T47D (cell line): ENCODE results near the gene PAWR.
"Not testable (repeated sequence)": the region's sequence is repeated elsewhere in the genome, so short reads cannot be mapped to it uniquely, and the experiment has no call there.

Experiments used
- DNase-seq, 2 experiments: peaks; one replicate each; pipeline versions ENCODE4 v3.0.0 to v3.0.0-alpha.2; 2011 to 2012; ENCODE audit warnings: low read depth in 1 of 2, low spot score in 1 of 2
- JUND ChIP-seq: IDR thresholded peaks from 2 replicates; pipeline ENCODE4 v1.6.1; 2012; ENCODE audit warnings: low read depth
- in situ Hi-C: cut with HindIII; loops from 2 replicates; pipeline ENCODE4 v1.10.0; 2016; ENCODE audit warnings: low sequenced_read_pairs, low pct_unique_long_range_greater_than_20kb

PAWR gene

GRCh38 chr12:79587368-79587767 is 103.4 kb downstream of the PAWR start:
- no peak for DNase-seq
- no peak for TF ChIP-seq JUND
- in situ Hi-C loops: no loop called here

GRCh38 chr12:79585147-79585546 is 105.6 kb downstream of the PAWR start:
- in situ Hi-C loops: no loop called here
- no peak for DNase-seq
- TF ChIP-seq JUND: no peak

GRCh38 chr12:79573820-79574219 is 116.9 kb downstream of the PAWR start:
- in situ Hi-C loops: no loop called here
- no peak for TF ChIP-seq JUND
- no peak for DNase-seq

- TF ChIP-seq JUND: no peak
- in situ Hi-C loops: no loop called here
- DNase-seq: no peak
Observed at GRCh38 chr12:79569679-79570078, 121.1 kb downstream of the PAWR start.

GRCh38 chr12:79567175-79567563 is 123.6 kb downstream of the PAWR start:
- in situ Hi-C loops: no loop called here
- TF ChIP-seq JUND: no peak
- peak in 1 of 2 experiments; percentile 40 for DNase-seq

GRCh38 chr12:79566452-79567174 is 124.2 kb downstream of the PAWR start:
- peak; percentile 13; the same call in 1 of the 2 replicates for TF ChIP-seq JUND
- in situ Hi-C loops: no loop called here
- peak; percentile 79 to 80 for DNase-seq

- in situ Hi-C loops, DNase-seq: not testable (repeated sequence)
Observed at GRCh38 chr12:79564727-79565350, 125.9 kb downstream of the PAWR start.

- no peak for DNase-seq
- in situ Hi-C loops: no loop called here
- no peak for TF ChIP-seq JUND
Observed at GRCh38 chr12:79563021-79563740, 127.6 kb downstream of the PAWR start.

GRCh38 chr12:79561401-79562132 is 129.2 kb downstream of the PAWR start:
- TF ChIP-seq JUND: no peak
- in situ Hi-C loops: no loop called here

GRCh38 chr12:79560225-79560889 is 130.4 kb downstream of the PAWR start:
- peak in 1 of 2 experiments; percentile 41 for DNase-seq
- no peak for TF ChIP-seq JUND
- in situ Hi-C loops: no loop called here

More at GRCh38 chr12:79561401-79562132, 129.2 kb downstream of the PAWR start:
- DNase-seq: no peak

GRCh38 chr12:79559591-79559990 is 131.2 kb downstream of the PAWR start:
- TF ChIP-seq JUND: no peak
- in situ Hi-C loops: no loop called here
- DNase-seq: no peak

- in situ Hi-C loops: no loop called here
- DNase-seq: no peak
- TF ChIP-seq JUND: no peak
Observed at GRCh38 chr12:79558924-79559469, 131.8 kb downstream of the PAWR start.
